ENCODE results near the gene APOM. TPM values are rescaled to one million over a fixed set of nuclear protein-coding genes. Genes with fewer than 3 reads are reported as not detected.
A peak's percentile ranks its signal among the peaks of the same experiment; 100 is the strongest.

APOM gene
- total and polyA plus RNA-seq, 9 donors: 1.3 to 7.7 (median 4.0) TPM

DNA sequence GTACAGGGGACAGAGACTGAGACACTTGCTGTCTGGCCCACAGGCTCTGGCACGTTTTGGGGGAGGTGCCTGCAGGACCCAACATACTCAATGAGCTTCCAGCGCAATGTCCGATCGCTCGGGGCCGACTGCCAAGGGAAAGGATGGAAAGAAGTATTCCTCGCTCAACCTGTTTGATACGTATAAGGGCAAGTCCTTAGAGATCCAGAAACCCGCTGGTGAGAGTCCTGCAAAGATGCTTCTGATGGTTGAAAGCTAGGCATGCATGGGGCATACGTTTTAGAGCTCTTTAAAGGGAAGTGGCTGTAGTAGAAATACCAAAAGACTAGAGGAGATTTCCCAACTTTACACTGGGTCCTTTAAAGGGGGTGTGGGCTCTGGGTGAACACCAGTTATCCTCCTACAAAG lies 33.0 kb upstream of the APOM start:
- Histone ChIP-seq H3K4me1 (ENCODE audit: insufficient read depth) (peaks cover 1% of the 10 kb centered on the region), H3K27me3 (no peaks in the 10 kb centered on the region), H3K9me3 (no peaks in the 10 kb centered on the region), H3K36me3 (no peaks in the 10 kb centered on the region), H3K27ac (peak overlapping the region in 1 of 2 donors; percentile 98), H3K4me3 (no peak overlapping the region)
- TF ChIP-seq, protein P1, sequence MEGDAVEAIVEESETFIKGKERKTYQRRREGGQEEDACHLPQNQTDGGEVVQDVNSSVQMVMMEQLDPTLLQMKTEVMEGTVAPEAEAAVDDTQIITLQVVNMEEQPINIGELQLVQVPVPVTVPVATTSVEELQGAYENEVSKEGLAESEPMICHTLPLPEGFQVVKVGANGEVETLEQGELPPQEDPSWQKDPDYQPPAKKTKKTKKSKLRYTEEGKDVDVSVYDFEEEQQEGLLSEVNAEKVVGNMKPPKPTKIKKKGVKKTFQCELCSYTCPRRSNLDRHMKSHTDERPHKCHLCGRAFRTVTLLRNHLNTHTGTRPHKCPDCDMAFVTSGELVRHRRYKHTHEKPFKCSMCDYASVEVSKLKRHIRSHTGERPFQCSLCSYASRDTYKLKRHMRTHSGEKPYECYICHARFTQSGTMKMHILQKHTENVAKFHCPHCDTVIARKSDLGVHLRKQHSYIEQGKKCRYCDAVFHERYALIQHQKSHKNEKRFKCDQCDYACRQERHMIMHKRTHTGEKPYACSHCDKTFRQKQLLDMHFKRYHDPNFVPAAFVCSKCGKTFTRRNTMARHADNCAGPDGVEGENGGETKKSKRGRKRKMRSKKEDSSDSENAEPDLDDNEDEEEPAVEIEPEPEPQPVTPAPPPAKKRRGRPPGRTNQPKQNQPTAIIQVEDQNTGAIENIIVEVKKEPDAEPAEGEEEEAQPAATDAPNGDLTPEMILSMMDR (IDR thresholded peaks at IDR 0.05): no peak
- TF ChIP-seq POLR2A (IDR thresholded peaks at IDR 0.05): no peak
- TF ChIP-seq EP300 (IDR thresholded peaks at IDR 0.05): no peak
- DNase-seq: no peak
- intact Hi-C loops (cut with DNase I): loop anchor here in 1 of 4 donors (5.0 kb wide), 1 partner anchor 1655 kb away; no protein-coding TSS in a partner anchor
- 32 to 54% (median 33%) methylated on average over 10 of the region's 10 CpGs for WGBS, 3 donors

DNA sequence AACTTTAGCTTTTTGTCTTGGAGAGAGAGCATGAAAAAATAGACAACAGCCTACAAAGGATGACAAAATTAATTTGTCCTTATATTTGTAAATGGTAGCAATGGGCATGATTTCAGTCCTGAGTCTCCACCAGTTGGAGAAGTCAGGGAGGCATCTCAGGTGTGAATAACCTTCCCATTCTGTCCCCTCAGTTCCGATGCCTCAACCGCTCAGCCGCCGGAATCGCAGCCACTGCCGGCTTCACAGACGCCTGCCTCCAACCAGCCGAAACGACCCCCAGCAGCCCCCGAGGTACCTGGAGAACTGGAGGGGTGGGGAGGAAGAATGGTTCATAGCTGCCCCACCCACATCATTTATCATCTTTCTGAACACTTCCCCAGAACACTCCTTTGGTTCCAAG lies 31.6 kb upstream of the APOM start:
- no peak for DNase-seq
- Histone ChIP-seq H3K36me3 (no peaks in the 10 kb centered on the region), H3K4me1 (ENCODE audit: insufficient read depth) (peaks cover 1% of the 10 kb centered on the region), H3K4me3 (no peak overlapping the region), H3K27ac (no peak overlapping the region), H3K27me3 (no peaks in the 10 kb centered on the region), H3K9me3 (no peaks in the 10 kb centered on the region)
- 80 to 87% (median 83%) methylated on average over 10 of the region's 10 CpGs for WGBS, 3 donors
- TF ChIP-seq, protein P1 (IDR thresholded peaks at IDR 0.05): no peak
- TF ChIP-seq EP300 (IDR thresholded peaks at IDR 0.05): no peak
- TF ChIP-seq POLR2A (IDR thresholded peaks at IDR 0.05): no peak
- intact Hi-C loops (cut with DNase I): loop anchor here in 1 of 4 donors (5.0 kb wide), 1 partner anchor 1657 kb away; no protein-coding TSS in a partner anchor

DNA sequence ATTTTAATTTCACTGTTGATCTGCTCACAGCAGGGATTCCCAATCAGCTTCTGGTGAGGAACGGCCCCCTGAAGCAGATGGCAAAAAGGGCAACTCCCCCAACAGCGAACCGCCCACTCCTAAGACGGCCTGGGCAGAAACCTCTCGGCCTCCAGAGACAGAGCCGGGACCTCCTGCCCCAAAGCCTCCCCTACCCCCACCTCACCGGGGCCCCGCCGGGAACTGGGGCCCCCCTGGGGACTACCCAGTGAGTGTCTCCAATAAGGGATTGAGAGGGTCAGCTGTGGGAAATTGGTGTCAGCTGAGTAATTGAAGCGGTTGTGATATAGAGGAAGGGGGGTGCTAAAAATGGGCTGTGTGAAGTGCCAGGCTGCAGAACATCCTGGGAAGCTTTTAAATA lies 28.7 kb upstream of the APOM start:
- H3K4me3 ChIP-seq: no peak overlapping the region
- peaks cover 1% of the 10 kb centered on the region for H3K4me1 ChIP-seq (ENCODE audit: insufficient read depth)
- no peaks in the 10 kb centered on the region for H3K9me3 ChIP-seq
- DNase-seq: no peak
- intact Hi-C loops (cut with DNase I): no loop called here
- no peak overlapping the region for H3K27ac ChIP-seq
- WGBS, 3 donors: 81 to 84% (median 83%) methylated on average over 10 of the region's 10 CpGs
- no peak for TF ChIP-seq POLR2A (IDR thresholded peaks at IDR 0.05)
- TF ChIP-seq, protein P1 (IDR thresholded peaks at IDR 0.05): no peak
- no peak for TF ChIP-seq EP300 (IDR thresholded peaks at IDR 0.05)
- H3K36me3 ChIP-seq: no peaks in the 10 kb centered on the region
- no peaks in the 10 kb centered on the region for H3K27me3 ChIP-seq

DNA sequence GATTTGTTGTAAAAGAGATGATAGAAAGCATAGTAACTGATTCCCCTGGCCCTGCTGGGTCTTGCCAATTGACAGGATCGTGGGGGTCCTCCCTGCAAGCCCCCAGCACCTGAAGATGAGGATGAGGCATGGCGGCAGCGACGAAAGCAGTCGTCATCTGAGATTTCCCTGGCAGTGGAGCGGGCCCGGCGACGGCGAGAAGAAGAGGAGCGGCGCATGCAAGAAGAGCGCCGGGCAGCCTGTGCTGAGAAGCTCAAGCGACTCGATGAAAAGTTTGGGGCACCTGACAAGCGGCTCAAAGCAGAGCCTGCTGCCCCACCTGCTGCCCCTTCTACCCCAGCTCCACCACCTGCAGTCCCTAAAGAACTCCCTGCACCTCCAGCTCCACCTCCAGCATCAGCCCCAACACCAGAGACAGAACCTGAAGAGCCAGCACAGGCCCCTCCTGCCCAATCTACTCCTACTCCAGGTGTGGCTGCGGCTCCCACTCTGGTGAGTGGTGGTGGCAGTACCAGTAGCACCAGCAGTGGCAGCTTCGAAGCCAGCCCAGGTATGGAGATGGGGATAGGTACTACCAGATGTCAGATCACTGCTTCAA lies 27.9 kb upstream of the APOM start:
- DNase-seq: no peak
- TF ChIP-seq POLR2A (IDR thresholded peaks at IDR 0.05) (no peak), EP300 (IDR thresholded peaks at IDR 0.05) (no peak)
- TF ChIP-seq, protein P1 (IDR thresholded peaks at IDR 0.05): no peak
- Histone ChIP-seq H3K9me3 (no peaks in the 10 kb centered on the region), H3K27ac (no peak overlapping the region), H3K27me3 (no peaks in the 10 kb centered on the region), H3K36me3 (no peaks in the 10 kb centered on the region), H3K4me1 (ENCODE audit: insufficient read depth) (no peaks in the 10 kb centered on the region), H3K4me3 (no peak overlapping the region)
- WGBS, 3 donors: 96 to 97% (median 96%) methylated on average over 19 of the region's 19 CpGs
- intact Hi-C loops (cut with DNase I): no loop called here

Measured in ovary (tissue), 9 donors.